GM20000 (cell line): ENCODE measurements around the gene TMEM106C.

Source experiments
- DNase-seq: peaks from one replicate; pipeline ENCODE4 v3.0.0; 2012; ENCODE audit warnings: low spot score
- CTCF ChIP-seq: IDR thresholded peaks from 2 replicates; pipeline ENCODE4 v1.5.1; 2012; ENCODE audit warnings: mild to moderate bottlenecking, control low read depth; ENCODE audit errors: extremely low read depth, missing control alignments

The TMEM106C gene

GRCh38 chr12:48005001-48005749 is 41.8 kb downstream of the TMEM106C start:
- no peak for TF ChIP-seq CTCF
- peak; percentile 34 for DNase-seq

GRCh38 chr12:48005750-48006021 is 42.3 kb downstream of the TMEM106C start:
- peak; percentile 25 for DNase-seq
- no peak for TF ChIP-seq CTCF

GRCh38 chr12:48007206-48007605 is 43.8 kb downstream of the TMEM106C start:
- no peak for TF ChIP-seq CTCF
- no peak for DNase-seq

- no peak for DNase-seq
- no peak for TF ChIP-seq CTCF
These were observed 45.0 kb downstream of the TMEM106C start for GRCh38 chr12:48008349-48008748.

- no peak for DNase-seq
- TF ChIP-seq CTCF: no peak
These were observed 45.6 kb downstream of the TMEM106C start for GRCh38 chr12:48008950-48009349.

GRCh38 chr12:48009471-48009870 is 46.1 kb downstream of the TMEM106C start:
- TF ChIP-seq CTCF: no peak
- DNase-seq: no peak

GRCh38 chr12:48010366-48010970 is 47.1 kb downstream of the TMEM106C start:
- TF ChIP-seq CTCF: no peak
- DNase-seq: no peak
